ENCODE measurements around the gene ZNF778.

The ZNF778 gene

DNA sequence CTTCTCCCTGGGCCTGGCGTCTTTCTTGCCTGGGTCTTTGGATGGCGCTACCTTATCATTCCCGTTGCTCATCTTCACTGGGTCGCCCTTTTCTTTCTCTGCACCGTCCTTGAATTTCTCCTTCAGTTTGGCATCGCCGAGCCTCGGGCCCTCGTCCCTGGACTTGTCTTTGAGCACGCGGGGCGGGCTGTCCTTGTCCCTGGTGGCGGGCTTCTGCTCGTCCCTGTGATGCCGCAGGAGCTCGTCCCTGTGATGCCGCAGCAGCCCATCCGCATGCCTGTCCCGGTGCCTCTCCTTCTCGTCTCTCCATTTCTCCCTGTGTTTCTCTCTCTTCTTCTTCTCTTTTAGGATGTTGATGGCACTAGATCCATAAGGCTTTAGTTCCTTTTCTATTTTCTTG, 64.3 kb downstream of the ZNF778 start:
- POLR2A ChIA-PET, result no interaction called here
- CTCF ChIA-PET, result interaction anchor here (0.7 to 2.1 kb wide), 3 partner anchors 11 to 276 kb away, joined by 3 to 6 read pairs (median 5); no protein-coding TSS in a partner anchor
- no peak for DNase-seq (ENCODE audit: low read depth, low spot score)
- TF ChIP-seq, protein P1, sequence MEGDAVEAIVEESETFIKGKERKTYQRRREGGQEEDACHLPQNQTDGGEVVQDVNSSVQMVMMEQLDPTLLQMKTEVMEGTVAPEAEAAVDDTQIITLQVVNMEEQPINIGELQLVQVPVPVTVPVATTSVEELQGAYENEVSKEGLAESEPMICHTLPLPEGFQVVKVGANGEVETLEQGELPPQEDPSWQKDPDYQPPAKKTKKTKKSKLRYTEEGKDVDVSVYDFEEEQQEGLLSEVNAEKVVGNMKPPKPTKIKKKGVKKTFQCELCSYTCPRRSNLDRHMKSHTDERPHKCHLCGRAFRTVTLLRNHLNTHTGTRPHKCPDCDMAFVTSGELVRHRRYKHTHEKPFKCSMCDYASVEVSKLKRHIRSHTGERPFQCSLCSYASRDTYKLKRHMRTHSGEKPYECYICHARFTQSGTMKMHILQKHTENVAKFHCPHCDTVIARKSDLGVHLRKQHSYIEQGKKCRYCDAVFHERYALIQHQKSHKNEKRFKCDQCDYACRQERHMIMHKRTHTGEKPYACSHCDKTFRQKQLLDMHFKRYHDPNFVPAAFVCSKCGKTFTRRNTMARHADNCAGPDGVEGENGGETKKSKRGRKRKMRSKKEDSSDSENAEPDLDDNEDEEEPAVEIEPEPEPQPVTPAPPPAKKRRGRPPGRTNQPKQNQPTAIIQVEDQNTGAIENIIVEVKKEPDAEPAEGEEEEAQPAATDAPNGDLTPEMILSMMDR (IDR thresholded peaks at IDR 0.05; ENCODE audit: insufficient read depth, low read length, missing control alignments), result no peak
- H3K4me3 ChIP-seq (ENCODE audit: low read depth, low read length), result no peak overlapping the region

DNA sequence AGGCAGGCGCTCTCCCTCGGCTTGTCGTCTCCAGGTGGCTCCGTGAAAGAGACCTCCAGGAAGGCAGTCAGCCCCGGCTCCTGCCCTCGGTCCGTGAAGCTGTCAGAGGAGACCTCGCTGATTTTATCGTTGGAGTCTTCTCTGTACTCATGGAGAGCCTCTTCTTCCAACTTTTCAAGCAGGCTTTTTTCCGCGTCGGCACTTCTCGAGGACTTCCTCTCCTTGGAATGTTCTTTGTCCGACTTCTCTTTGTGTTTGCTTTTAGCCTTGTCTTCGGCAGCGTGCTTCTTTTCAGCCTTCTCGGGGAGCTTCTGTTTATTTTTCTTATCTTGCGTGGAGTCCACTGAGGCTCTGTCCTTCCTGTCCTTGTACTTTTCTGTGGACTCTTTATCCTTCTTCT, 65.0 kb downstream of the ZNF778 start:
- TF ChIP-seq, protein P1 (IDR thresholded peaks at IDR 0.05; ENCODE audit: insufficient read depth, low read length, missing control alignments), result no peak
- ChIA-PET POLR2A (no interaction called here), CTCF (no interaction called here)
- DNase-seq (ENCODE audit: low read depth, low spot score), result no peak
- H3K4me3 ChIP-seq (ENCODE audit: low read depth, low read length), result no peak overlapping the region

DNA sequence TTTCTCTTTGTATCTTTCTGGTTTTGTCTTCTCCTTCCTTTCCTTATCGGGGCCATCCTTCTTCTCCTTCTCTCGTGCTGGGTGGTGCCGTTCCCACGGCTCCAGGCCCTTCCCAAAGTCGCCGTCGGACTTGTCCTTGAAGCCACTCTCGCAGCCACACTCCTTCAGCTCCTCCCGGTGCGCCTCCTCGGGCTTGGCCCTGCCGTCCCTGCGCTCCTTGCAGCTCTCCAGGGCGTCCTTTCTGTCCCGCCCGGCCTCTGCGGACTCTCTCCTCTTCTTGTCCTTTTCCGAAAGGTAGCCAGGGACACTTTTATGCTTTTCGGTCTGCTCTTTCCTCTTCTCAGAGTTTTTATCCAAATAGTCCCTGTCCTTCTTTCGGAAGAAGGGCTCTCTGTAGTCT, 65.9 kb downstream of the ZNF778 start:
- POLR2A ChIA-PET, result no interaction called here
- TF ChIP-seq, protein P1 (IDR thresholded peaks at IDR 0.05; ENCODE audit: insufficient read depth, low read length, missing control alignments), result no peak

DNA sequence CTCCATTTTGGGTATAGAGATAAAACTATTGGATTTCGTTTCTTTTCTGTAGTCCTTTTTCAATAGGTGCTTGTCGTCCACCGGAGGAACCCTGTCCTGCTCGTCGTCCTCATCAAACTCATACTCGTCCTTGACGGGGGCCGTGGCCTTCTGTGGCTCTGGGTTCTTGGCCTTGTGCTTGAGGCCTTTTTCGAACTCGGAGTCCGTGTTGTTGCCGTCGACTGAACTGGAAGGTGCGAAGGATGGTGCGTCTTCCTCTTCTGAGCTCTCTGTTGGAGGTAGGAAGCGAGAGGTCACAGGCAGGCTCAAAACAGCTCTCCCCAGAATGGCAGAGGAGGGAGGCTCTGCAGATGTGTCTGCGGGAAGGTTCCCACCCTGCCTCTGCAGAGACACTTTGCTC, 67.9 kb downstream of the ZNF778 start:
- TF ChIP-seq, protein P1 (IDR thresholded peaks at IDR 0.05; ENCODE audit: insufficient read depth, low read length, missing control alignments), result no peak
- ChIA-PET CTCF (no interaction called here), POLR2A (no interaction called here)
- H3K4me3 ChIP-seq (ENCODE audit: low read depth, low read length), result no peak overlapping the region
- no peak for DNase-seq (ENCODE audit: low read depth, low spot score)

More for the DNA sequence above, 65.9 kb downstream of the ZNF778 start:
- H3K4me3 ChIP-seq (ENCODE audit: low read depth, low read length), result no peak overlapping the region
- CTCF ChIA-PET, result interaction anchor here (1.2 kb wide), 1 partner anchor 11 kb away, joined by 3 read pairs; no protein-coding TSS in a partner anchor
- DNase-seq (ENCODE audit: low read depth, low spot score), result no peak

DNA sequence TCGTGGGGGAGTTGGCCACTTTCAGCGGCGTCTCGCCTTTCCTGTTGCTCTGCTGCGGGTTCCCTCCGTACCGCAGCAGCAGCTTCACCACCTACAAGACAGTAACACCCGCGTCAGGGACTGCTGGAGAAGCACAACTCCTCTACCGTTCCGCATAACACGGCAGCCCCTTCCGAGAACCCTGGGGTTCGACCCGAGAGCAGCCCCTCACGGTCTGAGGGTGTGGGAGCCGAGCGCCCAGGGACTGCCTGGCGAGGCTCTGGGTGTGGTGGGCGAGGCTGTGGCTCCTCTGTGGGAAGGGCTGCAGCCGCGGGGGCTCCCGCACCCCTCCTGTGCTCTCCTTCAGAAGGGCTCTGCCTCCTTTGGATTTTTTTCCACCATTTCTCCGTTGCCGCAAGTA, 68.6 kb downstream of the ZNF778 start:
- ChIA-PET POLR2A (no interaction called here), CTCF (no interaction called here)
- no peak for DNase-seq (ENCODE audit: low read depth, low spot score)
- no peak overlapping the region for H3K4me3 ChIP-seq (ENCODE audit: low read depth, low read length)
- TF ChIP-seq, protein P1 (IDR thresholded peaks at IDR 0.05; ENCODE audit: insufficient read depth, low read length, missing control alignments), result no peak
